ENCODE measurements around the gene PTP4A1.

PTP4A1 gene

DNA sequence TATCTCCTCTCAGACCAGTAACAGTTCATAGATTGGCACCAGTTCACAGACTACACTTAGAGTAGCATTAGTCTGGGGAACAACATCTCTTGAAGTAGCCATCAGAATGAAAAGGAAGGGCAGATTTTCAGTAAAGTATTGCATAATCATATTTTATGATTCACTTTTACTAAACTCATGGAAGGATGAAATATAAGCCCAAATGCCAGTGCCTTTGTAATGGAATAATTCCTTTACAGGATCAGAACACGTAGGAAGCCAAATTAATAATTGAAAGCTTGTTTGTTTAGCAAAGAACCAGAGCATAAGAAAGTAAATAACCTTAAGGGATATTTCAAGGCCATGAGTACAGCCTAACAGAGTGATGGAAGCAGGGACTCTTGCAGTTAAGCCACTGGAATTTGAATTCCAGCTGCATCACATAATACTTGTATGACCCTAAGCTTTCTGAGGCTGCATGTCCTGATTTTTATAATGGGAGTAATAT lies 11.4 kb upstream of the PTP4A1 start:
- Histone ChIP-seq H3K14ac (ENCODE audit: low read length) (no peak overlapping the region), H3K27me3 (ENCODE audit: control insufficient read depth in 3 of 3, insufficient read depth in 3 of 3, low read depth in 1 of 3, low read length in 3 of 3) (no peaks in the 10 kb centered on the region), H3K9me3 (replicated peaks in 1 of 2; ENCODE audit: control insufficient read depth in 2 of 2, insufficient read depth in 1 of 2, low read depth in 1 of 2, low read length in 2 of 2) (no peaks in the 10 kb centered on the region), H3K18ac (ENCODE audit: low read length) (no peak overlapping the region), H2BK12ac (ENCODE audit: low read length) (no peak overlapping the region), H3K36me3 (replicated peaks in 1 of 2; ENCODE audit: control insufficient read depth in 2 of 2, insufficient read depth in 2 of 2, low read length in 2 of 2) (no peaks in the 10 kb centered on the region), H3K79me1 (ENCODE audit: low read depth, low read length) (no peaks in the 10 kb centered on the region), H3K4ac (ENCODE audit: low read length) (no peak overlapping the region), H2AFZ (ENCODE audit: low read length) (no peak overlapping the region), H3K23ac (ENCODE audit: low read depth, low read length, poor library complexity) (no peak overlapping the region), H2BK15ac (ENCODE audit: low read length) (no peak overlapping the region), H3K4me1 (ENCODE audit: control insufficient read depth in 2 of 2, insufficient read depth in 1 of 2, low read depth in 1 of 2, low read length in 2 of 2) (peaks cover 0 to 1% of the 10 kb centered on the region in 2 donors), H2BK5ac (ENCODE audit: low read length) (no peak overlapping the region), H4K8ac (ENCODE audit: low read depth, low read length) (no peak overlapping the region), H3K27ac (replicated peaks; ENCODE audit: low read length) (no peak overlapping the region), H3K4me2 (ENCODE audit: insufficient read depth, low read length, poor library complexity, severe bottlenecking) (no peak overlapping the region), H3K9ac (ENCODE audit: low read depth, low read length, poor library complexity) (no peak overlapping the region), H4K91ac (ENCODE audit: low read depth, low read length, poor library complexity) (no peak overlapping the region), H3K4me3 (ENCODE audit: low read length in 2 of 2) (no peak overlapping the region), H2BK120ac (ENCODE audit: low read depth, low read length) (no peak overlapping the region), H2AK5ac (ENCODE audit: low read depth, low read length) (no peak overlapping the region)
- no peak for DNase-seq (ENCODE audit: low spot score)
- no CpG with 5 or more reads among the region's 1 CpG for WGBS, 2 donors (ENCODE audit: extremely low coverage in 2 of 2, insufficient read length in 2 of 2, insufficient replicate concordance in 1 of 2)

- no peak overlapping the region for H3K4me2 ChIP-seq (ENCODE audit: insufficient read depth, low read length, poor library complexity, severe bottlenecking)
- no CpG with 5 or more reads among the region's 2 CpGs for WGBS, 2 donors (ENCODE audit: extremely low coverage in 2 of 2, insufficient read length in 2 of 2, insufficient replicate concordance in 1 of 2)
- no peak overlapping the region for H3K14ac ChIP-seq (ENCODE audit: low read length)
- no peaks in the 10 kb centered on the region for H3K79me1 ChIP-seq (ENCODE audit: low read depth, low read length)
- H3K9me3 ChIP-seq (replicated peaks in 1 of 2; ENCODE audit: control insufficient read depth in 2 of 2, insufficient read depth in 1 of 2, low read depth in 1 of 2, low read length in 2 of 2), result no peaks in the 10 kb centered on the region
- no peaks in the 10 kb centered on the region for H3K36me3 ChIP-seq (replicated peaks in 1 of 2; ENCODE audit: control insufficient read depth in 2 of 2, insufficient read depth in 2 of 2, low read length in 2 of 2)
- no peak overlapping the region for H2BK120ac ChIP-seq (ENCODE audit: low read depth, low read length)
- H3K27me3 ChIP-seq (ENCODE audit: control insufficient read depth in 3 of 3, insufficient read depth in 3 of 3, low read depth in 1 of 3, low read length in 3 of 3), result no peaks in the 10 kb centered on the region
- H2BK12ac ChIP-seq (ENCODE audit: low read length), result no peak overlapping the region
- no peak for DNase-seq (ENCODE audit: low spot score)
- H2BK15ac ChIP-seq (ENCODE audit: low read length), result no peak overlapping the region
- H3K4me3 ChIP-seq (ENCODE audit: low read length in 2 of 2), result no peak overlapping the region
- no peak overlapping the region for H2AFZ ChIP-seq (ENCODE audit: low read length)
- no peak overlapping the region for H3K18ac ChIP-seq (ENCODE audit: low read length)
- H3K23ac ChIP-seq (ENCODE audit: low read depth, low read length, poor library complexity), result no peak overlapping the region
- no peak overlapping the region for H2BK5ac ChIP-seq (ENCODE audit: low read length)
- no peak overlapping the region for H4K91ac ChIP-seq (ENCODE audit: low read depth, low read length, poor library complexity)
- H4K8ac ChIP-seq (ENCODE audit: low read depth, low read length), result no peak overlapping the region
- H2AK5ac ChIP-seq (ENCODE audit: low read depth, low read length), result no peak overlapping the region
- H3K4me1 ChIP-seq (ENCODE audit: control insufficient read depth in 2 of 2, insufficient read depth in 1 of 2, low read depth in 1 of 2, low read length in 2 of 2), result peaks cover 0 to 3% of the 10 kb centered on the region in 2 donors
- no peak overlapping the region for H3K4ac ChIP-seq (ENCODE audit: low read length)
- no peak overlapping the region for H3K9ac ChIP-seq (ENCODE audit: low read depth, low read length, poor library complexity)
- H3K27ac ChIP-seq (replicated peaks; ENCODE audit: low read length), result no peak overlapping the region
Observed at GRCh38 chr6:63561288-63561687, 11.0 kb upstream of the PTP4A1 start.

DNA sequence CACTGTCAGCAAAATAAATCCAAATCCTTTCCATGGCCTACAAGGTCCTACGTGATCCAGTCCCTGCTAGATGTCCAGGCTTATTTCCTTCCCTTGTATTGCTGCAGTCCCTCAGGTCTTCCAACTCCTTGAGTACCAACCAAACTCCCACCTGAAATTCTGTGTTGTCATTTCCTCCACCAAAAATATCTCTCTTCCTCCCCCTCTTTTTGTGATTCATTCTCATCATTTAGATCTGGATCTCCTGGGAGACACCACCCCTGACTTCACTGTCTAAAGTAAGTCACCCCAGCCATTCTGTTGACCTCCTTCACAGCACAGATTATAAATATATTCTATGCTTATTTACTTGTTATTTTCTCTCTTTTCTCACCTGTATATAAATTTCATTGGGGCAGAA lies 9.0 kb upstream of the PTP4A1 start:
- no peak overlapping the region for H2BK12ac ChIP-seq (ENCODE audit: low read length)
- H4K8ac ChIP-seq (ENCODE audit: low read depth, low read length), result no peak overlapping the region
- H3K18ac ChIP-seq (ENCODE audit: low read length), result no peak overlapping the region
- H4K91ac ChIP-seq (ENCODE audit: low read depth, low read length, poor library complexity), result no peak overlapping the region
- no peak overlapping the region for H2AK5ac ChIP-seq (ENCODE audit: low read depth, low read length)
- H3K14ac ChIP-seq (ENCODE audit: low read length), result no peak overlapping the region
- no peaks in the 10 kb centered on the region for H3K79me1 ChIP-seq (ENCODE audit: low read depth, low read length)
- H3K36me3 ChIP-seq (replicated peaks in 1 of 2; ENCODE audit: control insufficient read depth in 2 of 2, insufficient read depth in 2 of 2, low read length in 2 of 2), result no peaks in the 10 kb centered on the region
- H2BK15ac ChIP-seq (ENCODE audit: low read length), result no peak overlapping the region
- no peak overlapping the region for H3K27ac ChIP-seq (replicated peaks; ENCODE audit: low read length)
- no peak overlapping the region for H3K9ac ChIP-seq (ENCODE audit: low read depth, low read length, poor library complexity)
- H3K4me3 ChIP-seq (ENCODE audit: low read length in 2 of 2), result no peak overlapping the region
- H3K4me2 ChIP-seq (ENCODE audit: insufficient read depth, low read length, poor library complexity, severe bottlenecking), result no peak overlapping the region
- H2AFZ ChIP-seq (ENCODE audit: low read length), result no peak overlapping the region
- no peak for DNase-seq (ENCODE audit: low spot score)
- H3K4me1 ChIP-seq (ENCODE audit: control insufficient read depth in 2 of 2, insufficient read depth in 1 of 2, low read depth in 1 of 2, low read length in 2 of 2), result peaks cover 0 to 3% of the 10 kb centered on the region in 2 donors
- H3K9me3 ChIP-seq (replicated peaks in 1 of 2; ENCODE audit: control insufficient read depth in 2 of 2, insufficient read depth in 1 of 2, low read depth in 1 of 2, low read length in 2 of 2), result peaks cover 0 to 10% of the 10 kb centered on the region in 2 donors
- no CpG with 5 or more reads among the region's 1 CpG for WGBS, 2 donors (ENCODE audit: extremely low coverage in 2 of 2, insufficient read length in 2 of 2, insufficient replicate concordance in 1 of 2)
- H3K4ac ChIP-seq (ENCODE audit: low read length), result no peak overlapping the region
- H3K27me3 ChIP-seq (ENCODE audit: control insufficient read depth in 3 of 3, insufficient read depth in 3 of 3, low read depth in 1 of 3, low read length in 3 of 3), result no peaks in the 10 kb centered on the region
- no peak overlapping the region for H3K23ac ChIP-seq (ENCODE audit: low read depth, low read length, poor library complexity)
- no peak overlapping the region for H2BK5ac ChIP-seq (ENCODE audit: low read length)
- no peak overlapping the region for H2BK120ac ChIP-seq (ENCODE audit: low read depth, low read length)

GRCh38 chr6:63565058-63565726 lies 7.1 kb upstream of the PTP4A1 start:
- no peak overlapping the region for H2AK5ac ChIP-seq (ENCODE audit: low read depth, low read length)
- H3K18ac ChIP-seq (ENCODE audit: low read length), result no peak overlapping the region
- no peak overlapping the region for H2AFZ ChIP-seq (ENCODE audit: low read length)
- H3K79me1 ChIP-seq (ENCODE audit: low read depth, low read length), result no peaks in the 10 kb centered on the region
- H2BK12ac ChIP-seq (ENCODE audit: low read length), result no peak overlapping the region
- no peak overlapping the region for H3K14ac ChIP-seq (ENCODE audit: low read length)
- no peak overlapping the region for H3K27ac ChIP-seq (replicated peaks; ENCODE audit: low read length)
- no peaks in the 10 kb centered on the region for H3K36me3 ChIP-seq (replicated peaks in 1 of 2; ENCODE audit: control insufficient read depth in 2 of 2, insufficient read depth in 2 of 2, low read length in 2 of 2)
- no peak overlapping the region for H4K91ac ChIP-seq (ENCODE audit: low read depth, low read length, poor library complexity)
- no peak overlapping the region for H3K4me2 ChIP-seq (ENCODE audit: insufficient read depth, low read length, poor library complexity, severe bottlenecking)
- no peak overlapping the region for H3K23ac ChIP-seq (ENCODE audit: low read depth, low read length, poor library complexity)
- H2BK120ac ChIP-seq (ENCODE audit: low read depth, low read length), result no peak overlapping the region
- no peak for DNase-seq (ENCODE audit: low spot score)
- no CpG with 5 or more reads among the region's 4 CpGs for WGBS, 2 donors (ENCODE audit: extremely low coverage in 2 of 2, insufficient read length in 2 of 2, insufficient replicate concordance in 1 of 2)
- H3K9ac ChIP-seq (ENCODE audit: low read depth, low read length, poor library complexity), result no peak overlapping the region
- no peak overlapping the region for H2BK5ac ChIP-seq (ENCODE audit: low read length)
- peaks cover 0 to 10% of the 10 kb centered on the region in 2 donors for H3K9me3 ChIP-seq (replicated peaks in 1 of 2; ENCODE audit: control insufficient read depth in 2 of 2, insufficient read depth in 1 of 2, low read depth in 1 of 2, low read length in 2 of 2)
- H3K4ac ChIP-seq (ENCODE audit: low read length), result no peak overlapping the region
- H2BK15ac ChIP-seq (ENCODE audit: low read length), result no peak overlapping the region
- H3K27me3 ChIP-seq (ENCODE audit: control insufficient read depth in 3 of 3, insufficient read depth in 3 of 3, low read depth in 1 of 3, low read length in 3 of 3), result no peaks in the 10 kb centered on the region
- H3K4me3 ChIP-seq (ENCODE audit: low read length in 2 of 2), result no peak overlapping the region
- peaks cover 0 to 3% of the 10 kb centered on the region in 2 donors for H3K4me1 ChIP-seq (ENCODE audit: control insufficient read depth in 2 of 2, insufficient read depth in 1 of 2, low read depth in 1 of 2, low read length in 2 of 2)
- no peak overlapping the region for H4K8ac ChIP-seq (ENCODE audit: low read depth, low read length)
